Body of pancreas (tissue), 4 donors: Measurements from ENCODE around the gene COLEC12.

ENCODE experiments used
- POLR2A ChIP-seq, 3 donors: fragments of 450-650 bp; IDR thresholded peaks; one replicate each; pipeline ENCODE4 v1.6.1; 2016; ENCODE audit warnings: antibody characterized with exemption in 3 of 3, mild to moderate bottlenecking in 2 of 3
- TF ChIP-seq, protein P1 (sequence below), 7 experiments: fragments of 450-650 bp in 4 of 7; fragments of 200-600 bp in 3 of 7; sonication (generic) in 3 of 7; IDR thresholded peaks; one replicate each; pipeline ENCODE4 v1.5.1; 2016 to 2019; ENCODE audit warnings: antibody characterized with exemption in 7 of 7

DNA sequence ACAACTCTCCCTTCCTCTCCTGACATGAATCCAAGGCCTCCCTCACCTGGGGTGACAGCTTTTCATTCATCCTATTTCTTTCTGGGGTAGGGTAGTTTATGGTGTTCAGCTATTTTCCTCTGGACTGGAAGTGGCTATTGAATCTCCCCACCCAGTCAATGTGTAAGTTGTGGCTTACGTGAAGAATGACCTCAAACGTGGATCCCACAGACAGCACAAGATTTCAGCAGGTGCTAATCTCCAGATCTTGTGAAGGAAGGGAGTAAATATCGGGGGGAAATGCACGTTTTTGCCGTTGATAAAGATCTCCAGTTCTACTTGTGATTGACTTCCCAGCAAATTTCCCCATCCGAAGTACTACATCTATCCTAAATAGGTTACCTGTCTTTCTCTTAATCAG lies 161.3 kb downstream of the COLEC12 start:
- TF ChIP-seq, protein P1, sequence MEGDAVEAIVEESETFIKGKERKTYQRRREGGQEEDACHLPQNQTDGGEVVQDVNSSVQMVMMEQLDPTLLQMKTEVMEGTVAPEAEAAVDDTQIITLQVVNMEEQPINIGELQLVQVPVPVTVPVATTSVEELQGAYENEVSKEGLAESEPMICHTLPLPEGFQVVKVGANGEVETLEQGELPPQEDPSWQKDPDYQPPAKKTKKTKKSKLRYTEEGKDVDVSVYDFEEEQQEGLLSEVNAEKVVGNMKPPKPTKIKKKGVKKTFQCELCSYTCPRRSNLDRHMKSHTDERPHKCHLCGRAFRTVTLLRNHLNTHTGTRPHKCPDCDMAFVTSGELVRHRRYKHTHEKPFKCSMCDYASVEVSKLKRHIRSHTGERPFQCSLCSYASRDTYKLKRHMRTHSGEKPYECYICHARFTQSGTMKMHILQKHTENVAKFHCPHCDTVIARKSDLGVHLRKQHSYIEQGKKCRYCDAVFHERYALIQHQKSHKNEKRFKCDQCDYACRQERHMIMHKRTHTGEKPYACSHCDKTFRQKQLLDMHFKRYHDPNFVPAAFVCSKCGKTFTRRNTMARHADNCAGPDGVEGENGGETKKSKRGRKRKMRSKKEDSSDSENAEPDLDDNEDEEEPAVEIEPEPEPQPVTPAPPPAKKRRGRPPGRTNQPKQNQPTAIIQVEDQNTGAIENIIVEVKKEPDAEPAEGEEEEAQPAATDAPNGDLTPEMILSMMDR (IDR thresholded peaks at IDR 0.05), result no peak
- no peak for TF ChIP-seq POLR2A (IDR thresholded peaks at IDR 0.05)
